OCI-LY3 (cell line): ENCODE measurements around the gene PTPRCAP.

Source experiments
- CTCF ChIP-seq: fragments of 200-600, 300-600 bp; sonication (generic); IDR thresholded peaks from 2 replicates; pipeline ENCODE4 v1.5.1; 2014; ENCODE audit warnings: antibody characterized with exemption, low read length, low read depth
- EZH2phosphoT487 ChIP-seq: fragments of 200-600 bp; shearing (Covaris generic); IDR thresholded peaks from 2 replicates; pipeline ENCODE4 v1.6.1; 2018; ENCODE audit warnings: antibody characterized with exemption, mixed run types, low read depth

- no peak for TF ChIP-seq CTCF
- TF ChIP-seq EZH2phosphoT487, result no peak
Observed at GRCh38 chr11:67431346-67432249, 5.9 kb downstream of the PTPRCAP start.
